Activated B cell treated with CpG ODN at 0.5 μM for 24 hours (primary cell): ENCODE data around the gene EXOC3L1. TPM values are rescaled to one million over a fixed set of nuclear protein-coding genes. Genes with fewer than 3 reads are reported as not detected.

Experiments used
- ATAC-seq: fragments of 200-7000 bp; cut with Tn5 transposase; one replicate; pipeline ENCODE4 v1.10.0; 2021; ENCODE audit warnings: low read depth, mild to moderate bottlenecking, moderate library complexity
- CTCF ChIA-PET: fragments of 350-600 bp; sonication (Branson Sonifier 250); formaldehyde crosslinking; loops from one replicate; lab custom pipeline; 2021; ENCODE audit warnings: antibody characterized with exemption; lab: Charles Lee
- POLR2A ChIA-PET: fragments of 350-600 bp; sonication (Branson Sonifier 250); formaldehyde crosslinking; loops from one replicate; lab custom pipeline; 2021; ENCODE audit warnings: antibody characterized with exemption; lab: Charles Lee
- DNase-seq: peaks from one replicate; pipeline ENCODE4 v3.0.0; 2022
- H3K27ac Mint-ChIP-seq: one replicate; pipeline ENCODE4 v1.8.0; 2020; ENCODE audit warnings: mixed read lengths
- H3K27me3 Mint-ChIP-seq: one replicate; pipeline ENCODE4 v1.8.0; 2021; ENCODE audit warnings: mixed read lengths
- H3K36me3 Mint-ChIP-seq: one replicate; pipeline ENCODE4 v1.8.0; 2021; ENCODE audit warnings: low read depth, mixed read lengths
- H3K4me1 Mint-ChIP-seq: one replicate; pipeline ENCODE4 v1.8.0; 2021; ENCODE audit warnings: mixed read lengths
- H3K4me3 Mint-ChIP-seq: one replicate; pipeline ENCODE4 v1.8.0; 2020; ENCODE audit warnings: mild to moderate bottlenecking, mixed read lengths
- H3K9me3 Mint-ChIP-seq: one replicate; pipeline ENCODE4 v1.8.0; 2020; ENCODE audit warnings: mixed read lengths
- CTCF ChIP-seq: fragments of 200-600 bp; IDR thresholded peaks from one replicate; pipeline ENCODE4 v1.8.0; 2022; ENCODE audit warnings: antibody characterized with exemption, mild to moderate bottlenecking
- intact Hi-C: fragments of 100-400 bp; cut with micrococcal nuclease; formaldehyde crosslinking; loops from one replicate; pipeline ENCODE4 v1.15.1; 2024
- total RNA-seq: library from RNA; stranded (reverse); gene quantifications from 2 replicates; pipeline ENCODE4 v1.2.3, GENCODE V29; 2022

The EXOC3L1 gene
- total RNA-seq, 1 donor from 2014 or later = not detected

GRCh38 chr16:67183284-67183626 is 6.7 kb downstream of the EXOC3L1 start:
- ChIA-PET POLR2A (interaction anchor here (0.6 to 1.8 kb wide), 6 partner anchors 20 to 155 kb away, joined by 3 to 19 read pairs (median 4); no protein-coding TSS in a partner anchor), CTCF (interaction anchor here (1.3 kb wide), 1 partner anchor 15 kb away, joined by 3 read pairs; no protein-coding TSS in a partner anchor)
- no peak for ATAC-seq
- H3K27ac Mint-ChIP-seq = no peak overlapping the region
- no peak overlapping the region for H3K4me3 Mint-ChIP-seq
- no peak for DNase-seq
- peaks cover 14% of the 10 kb centered on the region for H3K4me1 Mint-ChIP-seq
- peaks cover 14% of the 10 kb centered on the region for H3K27me3 Mint-ChIP-seq
- no peaks in the 10 kb centered on the region for H3K36me3 Mint-ChIP-seq
- H3K9me3 Mint-ChIP-seq = no peaks in the 10 kb centered on the region
- intact Hi-C loops = loop anchor here (1.0 to 2.0 kb wide), 5 partner anchors 9 to 154 kb away; partner anchors contain the start of genes CBFB, E2F4, FHOD1 and TMEM208
- no peak for TF ChIP-seq CTCF

- Mint-ChIP-seq H3K27me3 (peaks cover 18% of the 10 kb centered on the region), H3K4me3 (no peak overlapping the region), H3K9me3 (no peaks in the 10 kb centered on the region), H3K36me3 (no peaks in the 10 kb centered on the region), H3K4me1 (peaks cover 18% of the 10 kb centered on the region), H3K27ac (no peak overlapping the region)
- no peak for TF ChIP-seq CTCF
- no peak for ATAC-seq
- ChIA-PET POLR2A (interaction anchor here (0.7 to 1.8 kb wide), 2 partner anchors 17 to 19 kb away, joined by 5 to 7 read pairs; no protein-coding TSS in a partner anchor), CTCF (no interaction called here)
- intact Hi-C loops = loop anchor here (2.0 kb wide), 1 partner anchor 45 kb away; the partner anchor contains the start of gene TMEM208
- no peak for DNase-seq
These were observed 7.6 kb downstream of the EXOC3L1 start for GRCh38 chr16:67182288-67182687.

GRCh38 chr16:67181346-67181745 is 8.6 kb downstream of the EXOC3L1 start:
- ATAC-seq (no peak), DNase-seq (no peak)
- Mint-ChIP-seq H3K27me3 (peaks cover 24% of the 10 kb centered on the region), H3K36me3 (no peaks in the 10 kb centered on the region), H3K27ac (no peak overlapping the region), H3K4me1 (peaks cover 18% of the 10 kb centered on the region), H3K4me3 (no peak overlapping the region), H3K9me3 (no peaks in the 10 kb centered on the region)
- TF ChIP-seq CTCF = no peak
- ChIA-PET CTCF (no interaction called here), POLR2A (interaction anchor here (0.7 to 0.9 kb wide), 2 partner anchors 16 to 23 kb away, joined by 3 to 7 read pairs; no protein-coding TSS in a partner anchor)
- intact Hi-C loops = no loop called here

- TF ChIP-seq CTCF = no peak
- ChIA-PET POLR2A (no interaction called here), CTCF (no interaction called here)
- ATAC-seq = no peak
- Mint-ChIP-seq H3K27me3 (peaks cover 24% of the 10 kb centered on the region), H3K36me3 (no peaks in the 10 kb centered on the region), H3K27ac (no peak overlapping the region), H3K4me3 (no peak overlapping the region), H3K4me1 (peaks cover 11% of the 10 kb centered on the region), H3K9me3 (no peaks in the 10 kb centered on the region)
- DNase-seq = no peak
- intact Hi-C loops = no loop called here
These were observed 9.8 kb downstream of the EXOC3L1 start for GRCh38 chr16:67180166-67180565.

- no peaks in the 10 kb centered on the region for H3K9me3 Mint-ChIP-seq
- peaks cover 24% of the 10 kb centered on the region for H3K27me3 Mint-ChIP-seq
- H3K36me3 Mint-ChIP-seq = no peaks in the 10 kb centered on the region
- intact Hi-C loops = no loop called here
- H3K4me3 Mint-ChIP-seq = no peak overlapping the region
- ATAC-seq (no peak), DNase-seq (no peak)
- ChIA-PET CTCF (no interaction called here), POLR2A (no interaction called here)
- no peak overlapping the region for H3K27ac Mint-ChIP-seq
- TF ChIP-seq CTCF = no peak
- H3K4me1 Mint-ChIP-seq = peaks cover 6% of the 10 kb centered on the region
These were observed 10.4 kb downstream of the EXOC3L1 start for GRCh38 chr16:67179421-67180080.
